Inflammatory macrophage treated with lipopolysaccharide for 4 hours (primary cell): ENCODE results near the gene ADGRL1.
A peak's percentile ranks its signal among the peaks of the same experiment; 100 is the strongest.
"Not testable (repeated sequence)": the region's sequence is repeated elsewhere in the genome, so short reads cannot be mapped to it uniquely, and the experiment has no call there.

Source experiments
- DNase-seq: peaks from one replicate; pipeline ENCODE4 v3.0.0-alpha.2; 2020

Gene ADGRL1

DNA sequence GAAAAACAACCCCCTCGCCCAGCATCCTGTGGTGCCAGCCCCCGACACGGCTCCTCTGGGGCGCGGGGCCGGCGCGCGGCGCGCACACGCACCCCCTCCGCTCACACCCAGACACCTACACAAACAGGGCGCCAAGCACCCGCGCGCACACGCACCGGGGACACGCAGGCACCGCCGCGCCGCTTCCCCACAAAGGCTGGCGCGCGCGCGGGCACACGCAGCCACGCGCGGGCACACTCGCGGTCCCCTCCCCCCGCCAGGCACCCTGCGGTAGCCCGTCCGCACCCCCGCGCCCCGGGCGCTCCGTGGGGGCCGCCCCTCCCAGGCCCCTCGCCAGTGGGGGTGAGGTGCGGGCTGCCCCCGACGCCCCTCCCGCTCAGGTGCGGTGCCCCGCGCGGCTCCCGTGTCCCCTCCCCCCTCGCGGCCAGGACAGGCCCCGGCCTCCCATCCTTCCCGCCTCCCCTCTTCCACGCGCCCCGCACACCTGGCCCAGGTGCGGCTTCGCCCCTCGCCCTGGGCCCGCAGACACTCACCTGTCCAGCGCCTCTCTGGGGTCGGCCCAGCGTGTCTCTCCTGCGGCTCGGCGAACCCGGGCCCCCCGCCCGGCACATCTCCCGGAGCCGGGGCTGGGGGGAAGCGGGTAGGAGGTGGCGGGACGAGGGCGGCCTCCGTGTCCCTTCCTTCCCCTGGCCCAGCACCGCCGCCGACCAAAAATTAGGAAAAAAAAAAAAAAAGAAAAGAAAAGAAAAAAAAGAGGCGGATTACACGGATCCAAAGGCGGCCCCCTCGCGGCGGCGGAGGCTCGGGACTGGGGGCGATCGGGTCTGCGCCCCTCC, at the start of gene ADGRL1:
TSS of gene ADGRL1 (minus strand) at position 718 of the 836 bp plus-strand sequence. CDS start 22,567 bp downstream, outside the sequence.
- not testable (repeated sequence) for DNase-seq

DNA sequence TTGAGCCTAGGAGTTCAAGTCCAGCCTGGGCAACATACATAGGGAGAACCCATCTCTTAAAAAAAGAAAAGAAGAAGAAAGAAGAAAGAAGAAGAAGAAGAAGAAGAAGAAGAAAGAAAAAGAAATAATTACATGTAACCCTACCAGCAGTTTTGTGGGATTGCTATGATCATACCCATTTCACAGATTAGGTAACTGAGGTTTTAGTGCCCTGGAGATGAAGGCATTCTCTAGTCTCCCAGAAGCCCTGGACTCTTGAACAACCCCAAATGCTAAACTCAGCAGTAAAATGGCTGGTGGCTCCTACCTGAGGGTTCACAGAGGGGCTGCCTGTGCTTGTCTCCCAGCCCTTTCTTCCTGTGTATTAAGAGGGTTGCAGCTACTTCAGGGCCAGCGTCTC, 49.3 kb upstream of the ADGRL1 start:
- DNase-seq: not testable (repeated sequence)

DNA sequence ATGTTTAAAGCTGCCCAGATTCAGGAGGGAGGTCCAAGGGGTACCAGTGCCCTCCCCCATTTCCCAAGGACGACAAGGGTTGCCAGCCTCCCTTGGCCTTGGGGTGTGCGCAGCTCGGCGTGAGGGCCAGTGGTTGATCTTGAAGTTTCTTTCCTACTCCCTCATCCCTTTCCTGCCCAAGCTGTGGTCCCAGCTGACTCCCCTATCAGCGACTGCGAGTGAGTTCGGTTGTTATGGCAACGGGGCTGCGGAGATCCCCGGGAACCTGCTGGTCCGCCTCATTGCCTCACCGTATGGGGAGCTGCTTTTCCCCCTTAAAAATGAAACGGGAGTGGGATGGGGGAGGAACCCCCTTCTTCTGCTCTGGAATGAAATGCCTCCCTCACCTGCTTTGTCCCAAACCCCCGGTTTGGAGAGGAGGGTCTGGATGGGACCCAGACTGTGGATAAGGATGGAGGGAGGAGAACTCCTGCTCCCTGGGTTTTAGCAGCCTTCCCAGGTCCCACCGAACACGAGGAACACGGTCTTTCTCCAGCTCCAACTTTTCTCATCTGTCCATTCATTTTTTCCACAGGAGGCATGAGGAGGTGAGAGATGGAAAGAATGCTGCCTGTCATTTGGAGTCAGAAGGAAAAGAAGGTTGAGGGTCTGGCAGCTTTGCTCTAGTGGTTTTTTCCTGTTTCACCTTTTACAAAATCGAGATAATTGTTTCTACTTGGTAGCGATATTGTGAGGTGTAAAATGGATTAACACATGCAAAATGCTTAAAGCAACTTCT, 48.0 kb upstream of the ADGRL1 start:
- DNase-seq: not testable (repeated sequence)

DNA sequence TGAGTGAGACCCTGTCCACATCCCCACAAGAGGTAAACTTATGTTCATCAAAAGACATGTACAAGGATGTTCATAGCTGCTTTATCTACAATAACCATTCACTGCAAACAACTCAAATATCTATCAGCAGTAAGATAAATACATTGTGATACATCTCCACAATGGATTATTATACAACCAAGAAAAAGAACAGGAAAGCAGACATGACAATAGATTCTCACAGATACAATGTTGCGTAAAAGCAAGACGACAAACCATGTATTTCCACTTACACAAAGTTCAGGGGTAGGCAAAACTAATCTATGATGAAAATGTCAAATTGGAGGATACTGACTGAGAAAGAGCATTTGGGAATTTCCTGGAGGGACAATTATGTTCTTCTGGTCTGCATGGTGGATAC, 46.2 kb upstream of the ADGRL1 start:
- not testable (repeated sequence) for DNase-seq

DNA sequence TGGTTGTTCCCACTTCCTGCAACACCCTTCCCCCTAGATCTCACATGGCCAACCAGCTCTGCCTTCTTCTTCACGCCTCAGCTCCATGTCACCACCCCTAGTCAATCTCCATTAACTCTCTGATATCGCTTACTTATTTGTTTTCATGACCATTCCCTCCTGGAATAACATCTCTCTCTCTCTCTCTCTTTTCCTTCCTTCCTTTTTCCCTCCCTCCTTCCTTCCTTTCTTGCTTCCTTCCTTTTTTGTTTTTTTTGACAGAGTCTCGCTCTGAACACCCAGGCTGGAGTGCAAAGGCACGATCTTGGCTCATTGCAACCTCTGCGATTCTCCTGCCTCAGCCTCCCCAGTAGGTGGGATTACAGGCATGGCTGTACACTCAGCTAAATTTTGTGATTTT, 44.9 kb upstream of the ADGRL1 start:
- no peak for DNase-seq

DNA sequence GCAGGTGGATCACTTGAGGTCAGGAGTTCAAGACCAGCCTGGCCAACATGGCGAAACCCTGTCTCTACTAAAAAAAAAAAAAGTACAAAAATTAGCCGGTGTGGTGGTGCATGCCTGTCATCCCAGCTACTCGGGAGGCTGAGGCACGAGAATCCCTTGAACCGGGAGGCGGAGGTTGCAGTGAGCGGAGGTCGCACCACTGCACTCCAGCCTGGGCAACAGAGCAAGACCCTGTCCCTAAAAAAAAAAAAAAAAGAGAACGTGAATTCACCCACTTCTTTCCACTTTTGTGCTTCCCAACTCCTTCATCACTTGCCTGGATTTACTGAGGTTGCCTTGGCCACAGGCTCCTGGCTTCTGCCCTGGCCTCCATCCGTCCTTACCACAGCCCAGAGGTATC, 44.3 kb upstream of the ADGRL1 start:
- not testable (repeated sequence) for DNase-seq

DNA sequence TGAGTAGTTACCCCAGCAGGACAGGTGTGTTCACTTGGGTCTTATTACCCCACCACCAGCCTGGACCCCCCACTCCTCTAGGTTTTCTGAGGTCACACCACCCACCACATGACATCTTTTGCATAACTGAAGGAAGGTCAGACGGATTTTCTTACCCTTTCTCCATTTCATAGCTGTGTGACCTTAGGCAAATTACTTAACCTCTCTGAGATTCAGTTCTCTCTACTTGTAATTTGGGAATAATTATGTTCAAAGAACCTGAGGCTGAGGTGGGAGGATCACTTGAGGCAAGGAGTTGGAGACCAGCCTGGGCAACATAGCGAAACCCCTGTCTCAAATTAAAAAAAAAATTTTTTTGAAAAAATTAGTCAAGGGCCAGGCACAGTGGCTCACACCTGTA, 43.9 kb upstream of the ADGRL1 start:
- DNase-seq: not testable (repeated sequence)

DNA sequence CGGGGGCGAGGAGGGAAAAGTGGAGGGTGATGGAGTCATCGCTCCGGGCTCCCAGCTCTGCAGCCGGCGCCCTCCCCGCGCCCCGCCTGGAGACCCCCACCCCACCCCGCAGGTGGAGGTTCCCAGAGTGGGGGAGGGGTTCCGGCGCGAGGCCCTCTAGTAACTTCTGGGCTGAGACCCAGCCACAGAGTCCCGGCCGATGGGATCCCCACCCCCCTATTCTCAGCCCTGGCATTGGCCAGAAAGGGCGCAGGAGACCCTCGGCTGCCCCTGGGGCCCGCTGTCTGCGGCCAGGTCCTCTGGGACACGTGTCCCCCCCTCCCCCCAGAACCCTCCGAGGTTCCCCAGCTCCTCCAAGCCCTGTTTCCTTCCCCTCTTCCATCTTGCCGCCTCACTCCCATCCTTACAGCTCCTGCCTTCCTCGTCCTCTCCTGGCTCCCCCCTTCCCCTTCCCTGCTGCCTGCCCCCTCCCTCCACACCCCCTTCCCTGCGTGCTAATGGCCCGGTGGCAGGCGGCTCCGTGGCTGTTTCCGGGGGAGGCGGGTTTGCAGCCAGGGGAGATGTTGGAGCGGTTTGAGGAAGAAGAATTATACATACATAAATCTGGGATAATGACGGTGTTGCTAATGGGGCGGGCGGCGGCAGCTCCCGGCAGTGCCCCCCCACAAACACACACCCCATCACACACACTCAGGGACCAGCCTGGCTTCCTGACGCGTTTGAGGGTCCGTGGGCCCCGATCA, 43.2 kb upstream of the ADGRL1 start:
- peak; percentile 11 for DNase-seq

DNA sequence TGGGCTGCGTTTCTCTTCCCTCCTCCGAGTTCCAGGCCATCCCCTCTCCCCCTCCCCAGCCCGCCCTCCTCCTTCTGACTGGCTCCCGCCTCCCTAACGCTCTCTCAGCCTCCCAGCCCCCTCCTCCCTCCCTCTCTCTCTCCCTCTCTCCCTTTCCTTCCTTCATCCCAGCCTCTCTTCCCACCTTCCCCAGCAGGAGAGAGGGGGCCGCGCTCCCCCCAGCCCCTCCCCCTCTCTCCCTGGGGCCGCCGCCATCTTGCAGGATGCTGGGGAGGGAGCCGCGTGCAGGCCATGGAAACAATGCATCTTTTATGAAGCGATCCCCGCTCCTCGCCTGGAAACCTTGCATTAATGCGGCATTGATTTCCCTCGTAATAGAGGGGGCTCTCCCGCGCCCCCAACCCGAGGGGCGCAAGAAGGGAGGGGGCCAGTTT, 42.6 kb upstream of the ADGRL1 start:
- no peak for DNase-seq

- DNase-seq: not testable (repeated sequence)
Measured at GRCh38 chr19:14247548-14248471, 41.8 kb upstream of the ADGRL1 start.

- not testable (repeated sequence) for DNase-seq
Measured at GRCh38 chr19:14247205-14247547, 41.2 kb upstream of the ADGRL1 start.

DNA sequence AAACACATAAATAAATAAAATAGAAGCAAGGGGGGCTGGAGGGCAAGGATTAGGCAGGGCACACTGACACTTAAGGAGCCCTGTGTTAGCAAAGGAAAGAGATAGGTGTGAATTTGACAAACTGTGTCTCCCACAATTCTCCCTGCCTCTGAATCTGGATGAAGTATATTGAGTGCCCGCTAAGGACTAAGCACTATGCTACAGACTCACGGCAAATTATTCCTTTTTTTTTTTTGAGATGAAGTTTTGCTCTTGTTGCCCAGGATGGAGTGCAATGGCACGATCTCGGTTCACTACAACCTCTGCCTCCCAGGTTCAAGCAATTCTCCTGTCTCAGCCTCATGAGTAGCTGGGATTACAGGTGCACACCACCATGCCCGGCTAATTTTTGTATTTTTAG, 38.4 kb upstream of the ADGRL1 start:
- not testable (repeated sequence) for DNase-seq

GRCh38 chr19:14243718-14244117, 37.7 kb upstream of the ADGRL1 start:
- DNase-seq: not testable (repeated sequence)

DNA sequence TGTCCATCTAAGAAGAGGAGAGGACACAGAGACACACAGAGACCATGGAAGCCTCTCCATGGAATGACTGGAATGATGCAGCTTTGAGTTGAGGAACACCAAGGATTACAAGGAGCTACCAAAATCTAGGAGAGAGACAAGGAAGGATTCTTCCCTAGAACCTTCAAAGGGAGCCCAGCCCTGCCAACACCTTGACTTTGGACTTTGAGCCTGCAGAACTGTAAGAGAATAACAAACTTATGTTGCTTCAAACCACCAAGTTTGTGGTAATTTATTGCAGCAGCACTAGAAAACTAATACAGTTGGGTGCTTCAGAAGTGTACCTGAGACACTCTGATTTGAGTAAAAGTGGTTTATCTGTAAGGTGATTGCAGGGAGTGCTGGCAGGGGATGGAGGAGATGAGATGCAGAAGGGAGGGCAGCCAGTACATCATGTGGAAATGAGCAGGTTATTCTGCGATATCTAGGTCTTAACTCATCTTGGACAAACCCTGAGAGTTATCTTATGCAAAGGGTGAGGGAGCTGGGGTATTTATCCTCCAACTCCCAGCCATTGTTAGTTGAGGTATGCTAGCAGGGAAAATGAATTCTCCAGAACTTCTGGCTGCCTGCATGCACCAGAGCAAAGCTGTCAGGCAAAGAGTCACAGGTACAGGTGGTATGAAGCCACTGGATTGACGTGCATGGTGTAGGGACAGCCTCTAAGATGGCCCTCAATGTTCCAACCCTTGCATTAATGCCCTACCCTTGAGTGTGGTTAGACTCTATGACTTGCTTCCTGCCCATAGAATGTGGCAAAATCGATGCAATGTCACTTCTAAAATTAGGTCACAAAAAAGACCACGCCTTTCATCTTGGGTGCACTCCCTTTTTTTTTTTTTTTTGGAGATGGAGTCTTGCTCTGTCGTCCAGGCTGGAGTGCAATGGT, 31.3 kb upstream of the ADGRL1 start:
- DNase-seq: no peak

GRCh38 chr19:14232945-14233344, 27.0 kb upstream of the ADGRL1 start:
- not testable (repeated sequence) for DNase-seq

- not testable (repeated sequence) for DNase-seq
Measured at GRCh38 chr19:14228446-14229071, 22.6 kb upstream of the ADGRL1 start.

DNA sequence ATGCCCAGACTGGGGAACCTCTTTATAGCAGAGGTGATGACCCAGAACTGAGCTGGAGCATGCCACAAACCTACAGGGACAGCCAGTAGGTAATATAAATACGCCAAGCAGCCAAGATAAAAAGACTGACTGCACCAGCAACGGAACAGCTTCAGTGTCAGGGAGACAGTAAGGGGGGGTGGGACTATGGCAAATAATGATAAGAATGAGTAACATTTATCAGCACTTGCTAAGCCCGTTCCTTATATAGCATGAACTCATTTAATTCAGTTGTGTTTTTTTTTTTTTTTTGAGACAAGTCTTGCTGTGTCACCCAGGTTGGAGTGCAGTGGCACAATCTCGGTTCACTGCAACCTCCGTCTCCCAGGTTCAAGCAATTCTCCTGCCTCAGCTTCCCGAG, 20.5 kb upstream of the ADGRL1 start:
- DNase-seq: not testable (repeated sequence)

GRCh38 chr19:14222886-14223285, 16.9 kb upstream of the ADGRL1 start:
- DNase-seq: no peak

- peak; percentile 68 for DNase-seq
Measured at GRCh38 chr19:14221345-14221744, 15.4 kb upstream of the ADGRL1 start.

- no peak for DNase-seq
Measured at GRCh38 chr19:14218620-14219330, 12.8 kb upstream of the ADGRL1 start.
